HG02642 (cell line): ENCODE measurements around the gene CAB39.

ENCODE experiments used
- ATAC-seq: cut with Tn5 transposase; IDR thresholded peaks from one replicate; pipeline ENCODE4 v1.9.1; 2021; ENCODE audit warnings: mild to moderate bottlenecking; ENCODE audit not compliant: unreplicated experiment, poor library complexity

The CAB39 gene

DNA sequence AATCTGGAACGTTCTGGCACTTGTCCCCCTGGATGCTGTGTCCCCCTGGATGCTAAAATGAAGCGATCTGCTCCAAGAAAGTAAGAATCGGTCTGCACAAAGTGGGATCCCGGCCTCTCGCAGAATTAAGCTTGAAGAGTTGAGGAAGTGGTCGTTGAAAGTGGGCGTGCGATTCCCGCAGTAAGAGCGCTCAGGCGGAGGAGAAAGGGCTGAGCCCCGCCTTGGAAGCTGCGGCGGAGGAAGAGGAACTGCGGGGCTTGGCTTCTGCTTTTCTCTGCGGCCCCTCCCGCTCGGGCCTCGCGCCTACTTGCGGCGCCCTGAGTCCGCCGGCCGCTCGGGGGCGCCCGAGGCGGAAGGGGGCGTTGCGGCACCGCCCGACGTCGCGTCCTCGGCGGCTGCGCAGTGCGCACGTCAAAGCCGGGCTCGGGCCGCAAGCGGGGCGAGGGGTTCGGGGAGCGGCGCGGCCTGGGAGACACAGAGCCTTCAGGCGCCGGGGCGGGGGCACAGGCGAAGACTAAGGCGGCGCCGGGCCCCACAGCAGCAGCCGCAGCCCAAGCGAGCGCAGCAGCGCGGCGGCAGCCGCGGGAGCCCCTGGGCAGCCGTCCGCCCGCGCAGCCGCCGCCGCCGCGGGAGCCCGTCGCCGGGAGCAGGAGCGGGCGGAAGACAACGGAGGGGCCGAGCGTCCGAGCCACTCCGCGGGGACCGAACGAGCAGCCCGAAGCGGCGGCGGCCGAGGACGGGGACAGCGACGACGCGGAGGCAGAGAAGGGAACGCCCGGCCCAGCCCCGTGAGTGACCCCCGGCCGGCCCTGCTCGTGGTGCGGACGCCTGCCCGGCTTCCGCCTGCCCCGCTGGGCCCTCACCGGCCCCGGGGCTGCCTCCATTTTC lies at the start of gene CAB39:
Gene CAB39, plus strand, starts transcription at position 400 of the 888 bp plus-strand sequence. CDS start 47,160 bp downstream, outside the sequence.
- peak; percentile 89 for ATAC-seq

DNA sequence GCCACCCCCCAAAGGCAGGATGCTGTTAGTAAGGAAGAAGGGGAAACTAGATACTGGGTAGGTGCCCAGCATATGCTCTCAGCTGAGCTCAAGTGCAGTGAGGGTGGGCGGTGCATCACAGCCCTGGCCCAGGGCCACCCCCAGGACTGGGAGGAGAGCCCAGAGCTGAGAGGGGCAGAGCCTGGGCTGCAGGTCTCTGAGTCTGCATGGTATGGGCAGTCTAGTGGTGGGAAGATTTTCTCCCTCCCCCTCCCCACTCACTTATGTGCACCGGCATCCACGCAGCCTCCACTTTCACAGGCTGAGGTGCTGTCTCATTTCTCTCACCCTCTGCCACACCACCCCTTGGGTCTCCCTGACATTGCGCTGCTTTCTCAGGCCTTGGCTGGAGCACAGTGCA lies 48.5 kb upstream of the CAB39 start:
- no peak for ATAC-seq

DNA sequence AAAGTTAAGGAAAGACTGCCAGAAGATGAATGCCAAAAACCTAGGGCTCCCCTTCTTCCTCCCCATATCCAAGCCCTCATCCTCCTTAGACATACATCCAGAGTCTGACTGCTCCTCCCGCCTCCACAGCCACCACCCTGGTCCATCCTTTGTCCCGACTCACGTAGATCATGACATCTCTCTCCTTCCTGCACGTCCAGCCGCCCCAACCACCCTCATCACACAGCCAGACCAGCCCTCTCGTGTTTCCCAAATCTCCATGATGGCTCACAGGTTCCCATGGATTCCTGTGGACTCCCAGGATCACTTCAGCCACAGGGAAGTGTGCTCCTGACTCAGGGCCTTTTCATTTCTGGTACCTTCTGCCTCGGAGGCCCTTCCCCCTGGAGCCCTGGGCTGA lies 47.8 kb upstream of the CAB39 start:
- ATAC-seq, result no peak

DNA sequence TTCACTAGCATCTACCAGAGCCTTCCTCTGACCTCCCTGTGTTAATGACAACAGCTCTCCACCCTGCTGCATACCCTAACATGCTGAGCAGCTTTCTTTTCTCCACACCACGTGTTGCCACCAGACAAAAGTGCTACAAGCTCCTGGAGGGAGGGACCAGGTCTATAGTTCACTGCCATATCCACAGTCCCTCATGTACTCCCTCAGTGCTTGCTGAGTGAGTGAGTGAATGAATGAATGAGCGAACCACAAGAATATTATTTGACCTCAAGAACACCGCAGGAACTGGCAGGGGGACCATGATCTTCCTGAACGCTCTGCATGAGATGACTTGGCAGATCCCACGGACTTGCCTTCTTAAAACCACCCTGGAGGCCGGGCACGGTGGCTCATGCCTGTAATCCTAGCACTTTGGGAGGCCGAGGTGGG lies 47.4 kb upstream of the CAB39 start:
- ATAC-seq, result no peak

DNA sequence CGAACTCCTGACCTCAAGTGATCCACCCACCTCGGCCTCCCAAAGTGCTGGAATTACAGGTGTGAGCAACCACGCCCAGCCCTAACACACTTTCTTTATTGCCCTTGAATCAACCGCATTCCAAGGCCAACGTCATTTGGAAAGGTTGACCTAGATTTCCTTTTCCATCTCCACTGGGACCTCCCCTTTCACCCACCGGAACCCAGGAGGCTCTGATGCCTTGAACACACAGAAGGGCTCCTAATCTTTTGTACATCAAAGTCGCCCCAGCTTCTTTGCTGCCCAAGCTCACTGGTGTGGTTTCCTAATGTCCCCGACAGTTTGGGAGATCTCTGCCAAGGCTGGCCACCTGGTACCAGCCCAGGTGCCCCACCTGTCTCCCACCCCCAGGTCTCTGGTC lies 46.2 kb upstream of the CAB39 start:
- no peak for ATAC-seq

DNA sequence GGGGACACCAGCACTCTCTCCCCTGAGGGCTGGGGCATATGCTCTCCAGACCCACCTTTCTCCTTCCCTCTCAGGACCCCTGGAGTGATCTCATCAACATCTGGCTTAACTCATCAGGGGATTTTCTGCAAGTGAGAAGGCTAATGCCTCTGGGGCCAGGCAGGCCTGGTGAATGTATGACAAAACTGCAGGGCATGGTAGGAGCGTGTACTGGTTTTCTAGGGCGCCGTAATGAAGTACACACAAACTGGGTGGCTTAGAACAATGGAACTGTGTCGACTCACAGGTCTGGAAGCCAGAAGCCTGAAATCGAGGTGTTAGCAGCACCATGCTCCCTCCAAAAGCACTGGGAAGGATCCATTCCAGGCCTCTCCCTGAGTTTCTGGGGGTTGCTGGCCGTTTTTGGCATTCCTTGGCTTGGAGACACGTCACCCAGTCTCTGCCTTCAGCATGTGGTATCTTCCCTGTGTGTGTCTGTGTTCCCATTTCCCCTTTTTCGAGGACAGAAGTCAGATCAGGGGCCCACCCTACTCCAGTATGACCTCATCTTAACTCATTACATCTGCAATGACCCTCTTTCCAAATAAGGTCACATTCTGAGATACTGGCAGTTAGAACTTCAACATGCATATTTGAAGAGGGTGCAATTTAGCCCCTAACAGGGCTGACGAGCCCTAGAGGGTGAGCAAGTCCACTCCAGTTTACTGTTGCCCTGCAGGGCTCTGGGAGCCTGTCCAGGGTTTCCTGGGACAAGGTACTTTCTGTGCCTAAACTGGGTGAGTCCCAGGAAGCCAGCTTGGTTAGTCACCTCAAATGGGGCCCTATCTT lies 45.5 kb upstream of the CAB39 start:
- ATAC-seq, result no peak

DNA sequence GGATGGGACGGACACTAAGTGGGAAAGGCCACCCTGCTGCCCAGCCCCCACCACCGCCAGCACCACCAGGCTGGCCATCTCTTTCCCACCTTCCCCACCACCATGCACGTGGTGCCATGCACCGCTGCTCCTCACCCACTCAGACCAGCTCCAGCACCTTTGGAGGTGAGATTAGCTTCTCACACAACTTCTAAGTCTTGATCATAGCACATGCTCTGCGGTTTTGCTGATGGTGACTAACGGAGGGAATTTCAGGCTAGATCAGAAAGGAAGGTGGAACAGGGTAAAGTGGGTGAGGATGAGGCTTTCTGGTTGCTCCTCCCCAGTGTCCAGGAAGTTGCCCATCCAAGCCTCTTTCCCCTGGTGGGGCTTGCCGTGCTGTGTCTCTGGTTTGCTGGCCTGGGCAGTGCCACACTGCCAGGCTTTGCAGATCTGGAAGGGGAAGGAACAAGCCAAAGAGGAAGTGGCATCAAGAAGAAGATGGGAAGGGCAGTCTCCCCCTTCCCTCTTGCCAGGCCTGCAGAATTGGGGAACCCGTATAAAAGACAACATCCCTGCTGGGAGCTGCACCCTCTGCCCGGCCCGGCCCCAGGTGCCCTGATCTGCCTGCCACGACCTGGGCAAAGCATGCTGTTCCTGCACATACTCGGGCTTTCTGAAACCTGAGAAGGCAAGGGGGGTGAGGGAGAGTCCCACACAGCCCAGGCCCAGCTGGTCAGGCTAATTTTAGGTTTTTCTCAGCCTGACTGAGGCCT lies 44.3 kb upstream of the CAB39 start:
- ATAC-seq, result peak; percentile 78

DNA sequence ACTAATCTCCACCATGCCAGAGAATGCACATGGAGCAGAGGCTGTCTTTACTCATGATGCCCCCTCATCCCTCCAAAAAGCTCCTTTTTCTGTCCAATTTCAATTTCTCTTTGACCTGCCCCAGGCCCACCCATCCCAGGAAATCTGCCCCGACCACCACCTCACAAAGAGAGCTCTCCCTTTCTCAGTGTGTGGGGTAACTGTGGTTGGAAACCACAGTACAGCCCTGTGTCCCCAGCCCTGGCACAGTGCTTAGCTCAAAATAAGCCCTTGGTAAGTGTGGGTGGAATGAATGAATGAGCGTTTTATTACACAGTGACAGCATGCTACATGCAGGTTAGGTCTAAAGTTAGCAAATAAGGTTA lies 43.7 kb upstream of the CAB39 start:
- peak; percentile 33 for ATAC-seq

DNA sequence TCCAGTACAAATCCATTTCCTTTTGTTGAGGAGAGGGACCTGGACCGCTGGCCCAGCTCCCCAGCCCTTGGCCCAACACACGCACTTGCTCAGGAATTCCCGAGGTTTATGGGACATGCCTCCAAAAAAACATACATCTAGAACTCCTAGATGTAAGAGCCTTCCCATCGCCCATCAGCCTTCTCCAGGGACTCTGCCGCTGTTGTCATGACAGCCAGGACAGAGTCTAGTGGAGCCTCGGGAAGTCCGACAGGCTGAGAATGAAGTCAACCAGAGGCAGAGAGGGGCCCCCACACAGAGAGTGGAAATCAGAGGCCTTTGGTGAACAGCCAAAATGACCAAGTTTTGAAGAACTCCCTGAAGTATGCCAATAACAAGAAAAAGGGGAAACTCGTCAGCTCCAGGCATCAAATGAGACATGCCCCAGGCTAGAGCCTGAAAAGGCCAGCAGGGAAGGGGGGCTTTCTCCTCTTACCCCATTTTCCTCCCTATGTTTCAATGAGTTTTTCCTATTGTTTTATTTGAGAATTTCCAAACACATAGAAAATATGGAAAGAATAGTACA lies 43.2 kb upstream of the CAB39 start:
- no peak for ATAC-seq

DNA sequence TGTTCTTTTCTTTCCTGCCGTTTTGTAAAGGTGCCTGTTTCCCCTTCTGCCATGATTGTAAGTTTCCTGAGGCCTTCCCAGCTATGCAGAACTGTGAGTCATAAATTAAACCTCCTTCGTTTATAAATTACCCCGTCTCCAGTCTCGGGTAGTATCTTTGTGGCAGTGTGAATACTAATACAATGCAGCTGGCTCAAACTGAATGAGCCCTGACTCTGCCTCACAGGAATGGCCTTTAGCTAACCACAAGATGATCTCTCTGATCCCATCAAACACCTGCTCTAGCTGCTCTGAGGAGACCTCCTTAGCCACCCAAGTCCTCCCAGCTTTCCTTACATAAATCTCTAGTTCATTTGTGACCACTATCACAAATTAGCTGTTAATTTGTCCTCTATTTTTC lies 41.5 kb upstream of the CAB39 start:
- ATAC-seq, result no peak

DNA sequence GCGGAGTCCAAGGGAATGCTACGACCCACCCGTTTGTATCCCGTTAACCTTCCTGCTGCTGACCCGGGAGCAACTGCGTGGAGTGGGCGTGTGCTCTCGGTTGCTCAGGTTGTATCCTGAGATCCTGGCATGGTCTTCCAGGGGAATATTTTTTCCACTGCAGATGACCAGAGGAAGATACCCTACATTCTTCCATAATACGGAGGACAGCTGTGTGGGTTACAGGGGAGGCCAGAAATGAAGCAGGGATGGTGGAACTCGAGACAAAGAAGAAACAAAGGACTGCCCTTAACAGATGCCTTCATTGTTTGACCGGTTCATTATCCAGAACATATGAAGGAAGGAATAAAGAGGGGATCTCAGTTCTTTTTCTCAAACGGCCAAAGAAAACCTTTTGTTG lies 39.8 kb upstream of the CAB39 start:
- no peak for ATAC-seq

DNA sequence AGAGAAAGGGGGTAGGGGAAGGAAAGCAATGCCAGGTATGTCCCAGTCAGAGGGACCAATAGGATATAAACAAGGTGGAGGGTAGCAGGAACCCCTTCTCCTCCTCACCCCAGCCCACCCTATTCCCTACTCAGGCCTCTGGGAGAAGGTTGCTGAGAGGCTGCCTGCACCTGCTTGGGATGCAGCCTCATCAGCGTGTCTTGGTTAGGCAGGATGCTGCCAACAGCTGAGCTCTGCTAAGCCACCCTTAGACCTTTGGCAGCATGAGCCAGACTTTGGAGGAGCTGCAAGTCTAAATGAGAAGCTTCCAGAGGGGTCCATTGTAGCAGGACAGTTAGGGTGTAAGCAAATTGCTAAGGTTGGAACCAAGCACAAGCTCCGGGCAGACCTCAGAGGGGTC lies 38.2 kb upstream of the CAB39 start:
- ATAC-seq, result no peak

DNA sequence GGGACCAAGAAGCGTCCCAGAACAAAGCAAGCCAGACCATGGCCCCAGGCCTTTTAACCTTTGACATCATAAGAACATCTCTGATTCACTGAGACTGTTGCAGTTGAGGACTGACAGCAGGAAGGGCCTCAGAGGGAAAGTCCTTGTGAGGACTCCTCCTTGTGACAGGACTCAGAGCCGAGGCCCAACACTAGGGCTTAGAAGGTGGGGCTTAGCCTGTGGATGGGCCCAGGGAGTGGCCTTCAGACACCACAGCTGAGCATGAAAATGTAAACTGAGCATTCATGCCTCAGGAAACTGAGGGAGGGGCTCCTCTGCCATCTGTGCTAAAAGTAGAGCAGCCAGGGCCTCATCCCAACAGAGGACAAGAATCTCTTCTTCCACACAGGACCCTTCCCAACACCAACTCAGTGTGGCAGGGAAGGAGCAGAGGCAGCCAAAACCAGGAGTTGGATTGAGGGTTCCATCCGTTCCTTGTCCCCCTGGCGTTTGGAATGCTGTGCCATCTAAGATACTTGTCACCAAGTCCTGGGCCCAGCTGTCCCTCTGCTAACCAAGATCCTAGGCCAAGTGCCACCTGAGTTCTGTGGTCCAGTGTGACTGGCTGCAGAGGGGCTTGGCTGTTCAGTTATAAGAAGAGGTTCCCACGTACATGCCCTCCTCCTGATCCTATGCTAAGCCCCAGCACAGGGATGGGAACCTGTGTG lies 37.5 kb upstream of the CAB39 start:
- ATAC-seq, result no peak

DNA sequence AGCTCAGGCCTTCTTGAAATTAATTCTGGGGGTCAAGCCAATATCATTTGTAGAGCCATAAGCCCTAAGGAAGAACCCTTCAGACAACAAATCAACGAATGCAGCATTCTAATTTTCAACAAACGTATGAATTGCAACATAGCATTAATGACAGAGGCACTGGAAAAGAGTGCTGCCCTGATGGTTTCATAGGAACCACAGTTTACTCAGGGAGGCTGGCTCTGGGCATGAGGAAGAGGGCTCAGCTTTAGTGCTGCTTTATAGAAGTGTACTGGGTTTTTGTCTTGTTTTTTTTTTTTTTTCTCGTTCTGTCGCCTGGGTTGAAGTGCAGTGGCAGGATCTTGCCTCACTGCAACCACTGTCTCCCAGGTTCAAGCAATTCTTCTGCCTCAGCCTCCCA lies 36.1 kb upstream of the CAB39 start:
- no peak for ATAC-seq

DNA sequence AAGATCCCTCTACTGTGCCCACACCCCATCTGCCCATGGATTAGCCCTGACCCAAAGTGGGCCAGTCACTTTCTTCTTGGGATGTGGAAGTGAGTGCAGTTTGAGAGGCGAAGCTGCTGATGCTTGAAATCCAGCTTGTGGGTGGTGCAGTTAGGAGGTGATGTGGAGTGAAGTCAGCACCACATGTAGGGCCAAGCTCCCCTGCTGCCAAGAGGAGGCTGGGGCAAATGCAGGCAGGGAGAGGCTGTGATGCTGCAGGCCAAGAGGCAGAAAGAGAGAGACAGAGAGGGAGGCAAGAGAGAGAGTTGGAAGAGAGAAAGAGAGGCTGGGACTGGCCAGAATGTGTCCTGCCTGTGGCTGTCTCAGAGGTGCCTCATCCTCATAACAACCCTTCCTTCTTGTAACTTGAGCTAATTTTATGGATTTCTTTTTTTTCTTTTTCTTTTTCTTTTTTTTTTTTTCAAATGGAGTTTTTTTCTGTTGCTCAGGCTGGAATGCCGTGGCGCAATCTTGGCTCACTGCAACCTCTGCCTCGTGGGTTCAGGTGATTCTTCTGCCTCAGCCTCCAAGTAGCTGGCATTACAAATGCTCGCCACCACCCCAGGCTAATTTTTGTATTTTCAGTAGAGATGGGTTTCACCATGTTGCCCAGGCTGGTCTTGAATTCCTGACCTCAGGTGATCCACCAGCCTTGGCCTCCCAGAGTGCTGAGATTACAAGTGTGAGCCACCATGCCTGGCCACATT lies 35.3 kb upstream of the CAB39 start:
- ATAC-seq, result no peak

DNA sequence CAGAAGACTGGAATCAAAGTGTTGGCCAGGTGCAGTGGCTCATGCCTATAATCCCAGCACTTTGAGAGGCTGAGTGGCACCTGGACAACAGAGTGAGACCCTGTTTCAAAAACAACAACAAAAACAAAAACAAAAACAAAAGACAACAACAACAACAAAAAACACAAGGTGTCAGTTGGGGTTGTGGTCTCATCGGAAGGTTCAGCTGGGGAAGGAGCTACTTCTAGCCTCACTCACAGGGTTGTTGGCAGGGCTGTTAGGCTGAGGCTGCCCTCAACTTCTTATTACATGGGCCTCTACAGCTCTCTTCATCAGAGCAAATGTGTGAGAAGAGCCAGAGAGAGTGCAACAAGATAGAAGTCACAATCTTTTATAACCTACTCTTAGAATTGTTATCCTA lies 34.6 kb upstream of the CAB39 start:
- ATAC-seq, result no peak

DNA sequence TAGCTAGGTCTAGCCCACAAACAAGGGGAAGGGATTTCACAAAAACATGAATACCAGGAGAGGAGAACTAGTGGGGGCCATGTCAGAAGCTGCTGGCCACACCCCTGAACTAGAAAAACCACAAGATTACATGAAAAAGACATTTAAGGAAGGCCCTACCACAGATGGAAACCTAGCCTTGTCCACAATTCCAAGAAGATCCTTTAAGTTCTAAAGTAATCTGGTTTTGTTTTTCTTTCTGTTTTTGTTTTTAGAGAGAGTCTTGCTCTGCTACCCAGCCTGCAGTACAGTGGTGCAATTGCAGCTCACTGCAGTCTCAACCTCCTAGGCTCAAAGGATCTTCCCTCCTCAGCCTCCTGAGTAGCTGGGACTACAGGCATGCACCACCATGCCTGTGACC lies 34.2 kb upstream of the CAB39 start:
- ATAC-seq, result no peak

DNA sequence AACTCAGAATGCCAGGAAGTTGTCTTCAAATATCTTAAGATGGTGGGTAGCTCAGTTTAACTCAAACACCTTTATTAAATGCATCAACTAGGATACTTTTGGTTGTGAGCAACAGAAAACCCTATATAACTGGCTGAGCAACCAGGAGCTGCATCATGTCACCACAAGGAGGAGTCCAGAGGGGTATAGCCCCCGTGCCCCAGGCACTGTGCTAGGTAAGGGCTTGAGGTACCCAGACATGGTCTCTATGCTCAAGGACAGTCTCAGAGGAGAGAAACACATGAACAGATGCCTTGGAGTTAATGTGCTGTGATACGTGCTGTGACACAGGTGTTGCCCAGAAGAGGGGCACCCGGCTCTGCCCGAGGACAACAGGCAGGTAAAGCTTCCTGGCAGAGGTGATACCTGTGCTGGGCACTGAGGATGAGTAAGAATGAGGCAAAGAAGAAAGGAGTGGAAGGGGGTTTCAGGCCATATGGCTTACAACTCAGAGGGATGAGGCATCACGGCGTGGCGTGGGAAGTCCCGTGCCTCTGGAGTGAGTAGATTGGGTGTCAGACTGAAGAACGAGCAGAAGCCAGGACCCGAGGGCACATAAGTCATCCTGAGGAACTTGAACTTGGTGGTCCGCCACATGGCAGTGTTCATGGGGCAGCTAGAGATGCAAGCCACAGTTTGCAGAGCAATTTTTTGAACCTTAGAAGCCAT lies 32.0 kb upstream of the CAB39 start:
- no peak for ATAC-seq

DNA sequence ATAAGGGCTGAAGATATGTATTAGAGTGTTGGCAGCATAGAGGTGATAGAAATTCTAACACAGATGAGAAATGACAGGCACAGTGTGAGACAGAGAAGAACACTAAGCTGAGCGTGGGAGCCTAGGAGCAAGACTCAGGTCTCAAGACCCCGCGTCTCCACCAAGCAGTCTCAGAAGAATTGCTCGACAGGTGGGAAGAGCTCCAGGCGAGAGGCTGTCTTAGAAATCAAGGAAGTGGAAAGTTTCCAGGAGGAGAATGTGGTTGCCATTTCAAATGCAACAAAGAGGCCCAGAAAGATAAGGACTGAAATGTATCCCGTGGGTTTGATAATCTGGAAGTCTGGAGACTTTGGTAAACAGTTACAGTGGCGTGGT lies 31.5 kb upstream of the CAB39 start:
- ATAC-seq, result no peak
